WERI-Rb-1 (cell line): ENCODE results near the gene FHOD1.

Source experiments
- DNase-seq: peaks from one replicate; pipeline ENCODE4 v3.0.0-alpha.2; 2020
- H3K27ac ChIP-seq: fragments of 250-450 bp; sonication (Bioruptor Pico); 2 replicates; pipeline ENCODE4 v1.5.1; 2020; ENCODE audit warnings: mild to moderate bottlenecking, moderate library complexity
- H3K27me3 ChIP-seq: fragments of 250-450 bp; sonication (Bioruptor Pico); 2 replicates; pipeline ENCODE4 v1.5.1; 2021; ENCODE audit warnings: mild to moderate bottlenecking, low read depth, moderate library complexity; ENCODE audit not compliant: insufficient read depth, severe bottlenecking
- H3K36me3 ChIP-seq: fragments of 250-450 bp; sonication (Bioruptor Pico); 2 replicates; pipeline ENCODE4 v1.5.1; 2020; ENCODE audit warnings: mild to moderate bottlenecking, moderate library complexity
- H3K4me3 ChIP-seq: 2 replicates; pipeline ENCODE4 v1.5.1; 2011; ENCODE audit warnings: low read depth, mild to moderate bottlenecking, control low read depth, low read length
- H3K9me3 ChIP-seq: fragments of 250-450 bp; sonication (Bioruptor Pico); 2 replicates; pipeline ENCODE4 v1.5.1; 2021; ENCODE audit warnings: mild to moderate bottlenecking, moderate library complexity; ENCODE audit not compliant: severe bottlenecking
- TF ChIP-seq, protein P1 (sequence below): IDR thresholded peaks from 2 replicates; pipeline ENCODE4 v1.5.1; 2011; ENCODE audit warnings: low read depth, mild to moderate bottlenecking, control low read depth, inconsistent platforms, low read length

FHOD1 gene

DNA sequence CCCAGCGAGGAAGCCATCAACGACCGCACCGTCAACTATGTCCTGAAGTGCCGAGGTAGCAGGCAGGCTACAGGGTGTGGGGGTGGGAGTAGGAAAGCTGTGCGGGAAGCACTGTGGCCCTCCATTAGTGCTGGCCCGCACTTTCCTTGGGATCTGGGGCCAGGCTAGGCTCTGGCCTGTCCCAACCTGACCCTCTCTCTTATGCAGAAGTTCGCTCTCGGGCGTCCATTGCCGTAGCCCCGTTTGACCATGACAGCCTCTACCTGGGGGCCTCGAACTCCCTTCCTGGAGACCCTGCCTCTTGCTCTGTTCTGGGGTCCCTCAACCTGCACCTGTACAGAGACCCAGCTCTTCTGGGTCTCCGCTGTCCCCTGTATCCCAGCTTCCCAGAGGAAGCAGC, 40.7 kb upstream of the FHOD1 start:
- TF ChIP-seq, protein P1, sequence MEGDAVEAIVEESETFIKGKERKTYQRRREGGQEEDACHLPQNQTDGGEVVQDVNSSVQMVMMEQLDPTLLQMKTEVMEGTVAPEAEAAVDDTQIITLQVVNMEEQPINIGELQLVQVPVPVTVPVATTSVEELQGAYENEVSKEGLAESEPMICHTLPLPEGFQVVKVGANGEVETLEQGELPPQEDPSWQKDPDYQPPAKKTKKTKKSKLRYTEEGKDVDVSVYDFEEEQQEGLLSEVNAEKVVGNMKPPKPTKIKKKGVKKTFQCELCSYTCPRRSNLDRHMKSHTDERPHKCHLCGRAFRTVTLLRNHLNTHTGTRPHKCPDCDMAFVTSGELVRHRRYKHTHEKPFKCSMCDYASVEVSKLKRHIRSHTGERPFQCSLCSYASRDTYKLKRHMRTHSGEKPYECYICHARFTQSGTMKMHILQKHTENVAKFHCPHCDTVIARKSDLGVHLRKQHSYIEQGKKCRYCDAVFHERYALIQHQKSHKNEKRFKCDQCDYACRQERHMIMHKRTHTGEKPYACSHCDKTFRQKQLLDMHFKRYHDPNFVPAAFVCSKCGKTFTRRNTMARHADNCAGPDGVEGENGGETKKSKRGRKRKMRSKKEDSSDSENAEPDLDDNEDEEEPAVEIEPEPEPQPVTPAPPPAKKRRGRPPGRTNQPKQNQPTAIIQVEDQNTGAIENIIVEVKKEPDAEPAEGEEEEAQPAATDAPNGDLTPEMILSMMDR, result no peak
- H3K27ac ChIP-seq, result no peak overlapping the region
- peaks cover 40% of the 10 kb centered on the region for H3K36me3 ChIP-seq
- DNase-seq, result no peak
- H3K9me3 ChIP-seq, result no peaks in the 10 kb centered on the region
- no peaks in the 10 kb centered on the region for H3K27me3 ChIP-seq
- H3K4me3 ChIP-seq, result no peak overlapping the region

DNA sequence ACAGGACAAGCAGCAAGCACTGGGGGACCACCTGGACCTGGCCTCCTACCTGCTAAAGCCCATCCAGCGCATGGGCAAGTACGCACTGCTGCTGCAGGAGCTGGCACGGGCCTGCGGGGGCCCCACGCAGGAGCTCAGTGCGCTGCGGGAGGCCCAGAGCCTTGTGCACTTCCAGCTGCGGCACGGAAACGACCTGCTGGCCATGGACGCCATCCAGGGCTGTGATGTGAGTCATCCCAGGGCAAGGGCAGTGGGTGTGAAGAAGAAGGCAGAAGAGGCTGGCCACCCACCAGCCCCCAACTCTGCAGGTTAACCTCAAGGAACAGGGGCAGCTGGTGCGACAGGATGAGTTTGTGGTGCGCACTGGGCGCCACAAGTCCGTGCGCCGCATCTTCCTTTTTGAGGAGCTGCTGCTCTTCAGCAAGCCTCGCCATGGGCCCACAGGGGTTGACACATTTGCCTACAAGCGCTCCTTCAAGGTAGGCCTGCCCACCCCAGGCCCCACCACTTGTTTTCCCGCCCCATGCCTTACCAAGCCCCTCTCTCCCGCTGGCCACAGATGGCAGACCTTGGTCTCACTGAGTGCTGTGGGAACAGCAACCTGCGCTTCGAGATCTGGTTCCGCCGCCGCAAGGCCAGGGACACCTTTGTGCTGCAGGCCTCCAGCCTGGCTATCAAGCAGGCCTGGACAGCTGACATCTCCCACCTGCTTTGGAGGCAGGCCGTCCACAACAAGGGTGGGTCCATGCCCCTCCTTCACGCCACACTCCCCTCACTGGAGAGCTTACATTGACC, 39.4 kb upstream of the FHOD1 start:
- no peak for DNase-seq
- TF ChIP-seq, protein P1, result no peak

DNA sequence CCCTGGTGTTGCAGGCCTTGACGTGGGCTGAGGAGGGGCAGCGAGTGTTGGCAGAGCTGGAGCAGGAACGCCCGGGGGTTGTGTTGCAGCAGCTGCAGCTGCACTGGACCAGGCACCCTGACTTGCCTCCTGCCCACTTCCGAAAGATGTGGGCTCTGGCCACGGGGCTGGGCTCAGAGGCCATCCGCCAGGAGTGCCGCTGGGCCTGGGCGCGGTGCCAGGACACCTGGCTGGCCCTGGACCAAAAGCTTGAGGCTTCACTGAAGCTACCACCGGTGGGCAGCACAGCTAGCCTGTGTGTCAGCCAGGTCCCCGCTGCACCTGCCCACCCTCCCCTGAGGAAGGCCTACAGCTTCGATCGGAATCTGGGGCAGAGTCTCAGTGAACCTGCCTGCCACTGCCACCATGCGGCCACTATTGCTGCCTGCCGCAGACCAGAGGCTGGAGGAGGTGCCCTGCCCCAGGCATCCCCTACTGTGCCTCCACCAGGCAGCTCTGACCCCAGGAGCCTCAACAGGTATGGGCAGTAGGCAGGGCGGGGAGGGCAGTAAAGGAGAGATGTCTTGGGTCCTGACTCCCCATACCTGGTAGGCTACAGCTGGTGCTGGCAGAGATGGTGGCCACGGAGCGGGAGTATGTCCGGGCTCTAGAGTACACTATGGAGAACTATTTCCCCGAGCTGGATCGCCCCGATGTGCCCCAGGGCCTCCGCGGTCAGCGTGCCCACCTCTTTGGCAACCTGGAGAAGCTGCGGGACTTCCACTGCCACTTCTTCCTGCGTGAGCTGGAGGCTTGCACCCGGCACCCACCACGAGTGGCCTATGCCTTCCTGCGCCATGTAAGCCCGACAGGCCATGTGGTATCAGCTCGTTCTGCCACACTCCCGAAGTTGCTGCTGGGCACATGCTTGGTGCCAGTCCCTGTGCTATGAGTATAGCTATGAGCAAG, 37.7 kb upstream of the FHOD1 start:
- Histone ChIP-seq H3K9me3 (no peaks in the 10 kb centered on the region), H3K4me3 (no peak overlapping the region), H3K36me3 (peaks cover 53% of the 10 kb centered on the region), H3K27me3 (no peaks in the 10 kb centered on the region), H3K27ac (no peak overlapping the region)
- TF ChIP-seq, protein P1, result peak; percentile 74
- DNase-seq, result peak; percentile 60

More for the DNA sequence above, 39.4 kb upstream of the FHOD1 start:
- no peaks in the 10 kb centered on the region for H3K9me3 ChIP-seq
- H3K4me3 ChIP-seq, result no peak overlapping the region
- H3K27me3 ChIP-seq, result no peaks in the 10 kb centered on the region
- peaks cover 53% of the 10 kb centered on the region for H3K36me3 ChIP-seq
- H3K27ac ChIP-seq, result no peak overlapping the region

DNA sequence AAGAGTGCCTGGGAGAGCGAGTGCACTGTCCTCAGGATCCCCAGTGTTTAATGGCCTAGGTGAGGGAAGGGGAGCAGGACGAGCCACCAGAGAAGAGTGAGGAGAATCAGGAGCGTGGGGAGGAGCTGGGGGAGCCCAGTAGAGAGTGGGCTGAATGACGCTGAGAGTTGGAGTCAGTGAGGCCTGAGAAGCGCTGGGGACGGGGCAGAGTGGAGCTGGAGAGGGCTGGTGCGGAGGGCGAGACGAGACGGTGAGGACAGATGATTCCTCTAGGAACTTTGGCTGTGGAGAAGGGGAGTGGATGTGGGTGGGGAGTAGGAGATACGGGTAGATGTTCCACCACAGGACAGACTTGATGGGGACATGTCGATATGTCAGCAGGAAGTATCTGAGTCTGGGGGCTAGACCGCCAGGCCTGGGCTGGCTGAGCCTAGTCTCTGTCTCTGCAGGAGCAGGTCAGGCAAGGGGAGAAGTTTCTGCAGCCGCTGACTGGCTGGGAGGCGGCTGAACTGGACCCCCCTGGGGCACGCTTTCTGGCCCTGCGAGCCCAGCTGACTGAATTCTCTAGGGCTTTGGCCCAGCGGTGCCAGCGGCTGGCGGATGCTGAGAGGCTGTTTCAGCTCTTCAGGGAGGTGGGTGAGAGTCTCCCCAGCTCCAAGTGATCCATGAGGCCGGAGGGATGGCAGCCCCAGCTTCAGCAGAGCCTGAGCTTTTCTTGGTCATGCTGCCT, 36.7 kb upstream of the FHOD1 start:
- Histone ChIP-seq H3K27ac (no peak overlapping the region), H3K27me3 (no peaks in the 10 kb centered on the region), H3K9me3 (no peaks in the 10 kb centered on the region), H3K4me3 (no peak overlapping the region), H3K36me3 (peaks cover 53% of the 10 kb centered on the region)
- TF ChIP-seq, protein P1, result no peak
- DNase-seq, result no peak

DNA sequence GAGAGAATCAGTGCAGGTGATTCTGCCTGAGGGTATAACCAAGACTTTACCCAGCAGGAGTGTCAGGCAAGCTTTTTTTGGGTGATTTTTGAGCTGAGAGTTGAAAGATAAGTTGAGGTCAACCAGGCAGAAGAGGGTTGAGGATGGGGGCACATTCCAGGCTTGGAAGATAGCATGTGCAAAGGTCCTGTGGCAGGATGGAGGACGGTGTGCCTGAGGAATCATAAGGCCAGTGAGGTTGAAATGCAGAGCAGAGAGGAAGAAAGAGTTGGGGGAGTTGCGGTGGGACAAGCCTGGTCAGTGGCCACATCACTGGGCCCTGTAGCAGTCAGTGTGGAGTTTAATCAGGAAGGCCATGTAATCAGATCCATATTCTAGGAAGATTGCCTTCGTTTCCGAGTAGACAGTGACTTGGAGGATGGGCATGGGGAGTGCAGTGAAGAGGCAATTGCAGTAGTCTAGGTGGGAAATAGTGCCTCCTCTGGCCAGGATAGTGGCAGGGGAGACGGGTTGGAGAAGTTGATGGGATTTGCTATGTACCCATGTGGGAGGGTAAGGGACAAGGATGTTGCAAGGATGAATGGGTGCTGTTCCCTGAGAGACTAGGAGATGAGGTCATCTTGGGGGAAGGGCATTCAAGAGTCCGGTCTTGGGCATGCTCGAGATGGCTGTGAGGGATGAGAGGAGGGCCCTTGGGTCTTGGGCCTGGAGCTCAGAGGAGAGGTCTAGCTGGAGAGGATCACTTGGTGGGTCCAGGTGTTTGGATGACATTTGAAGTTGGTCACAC, 36.0 kb upstream of the FHOD1 start:
- Histone ChIP-seq H3K27ac (no peak overlapping the region), H3K9me3 (no peaks in the 10 kb centered on the region), H3K27me3 (no peaks in the 10 kb centered on the region), H3K4me3 (no peak overlapping the region), H3K36me3 (peaks cover 54% of the 10 kb centered on the region)
- no peak for DNase-seq
- TF ChIP-seq, protein P1, result 0 out of 2 replicates have a peak, but pooled peaks have one; percentile 7
